Astrocyte of the hippocampus (primary cell): ENCODE data around the gene ANKLE1.

Experiments
- DNase-seq: peaks from one replicate; pipeline ENCODE4 v3.0.0; 2011; ENCODE audit warnings: low read depth, low spot score

Gene ANKLE1

DNA sequence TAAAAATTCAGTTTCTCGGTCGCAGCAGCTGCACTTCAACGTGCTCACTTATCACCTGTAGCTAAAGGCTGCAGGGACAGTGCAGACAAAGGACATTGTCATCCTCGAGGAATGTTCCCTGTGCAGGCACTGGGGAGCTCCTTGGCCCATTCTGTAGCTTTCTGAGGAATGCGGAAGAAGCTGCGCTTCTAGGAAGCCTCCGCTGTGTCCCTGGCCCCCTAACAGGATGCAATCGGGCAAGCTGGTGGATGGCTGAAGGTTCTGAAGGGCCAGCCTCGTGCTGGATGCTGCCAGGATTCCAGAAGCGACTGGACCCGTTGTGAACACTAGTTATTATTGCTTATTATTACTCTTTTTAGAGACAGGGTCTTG is 44.9 kb downstream of the ANKLE1 start:
- no peak for DNase-seq

DNA sequence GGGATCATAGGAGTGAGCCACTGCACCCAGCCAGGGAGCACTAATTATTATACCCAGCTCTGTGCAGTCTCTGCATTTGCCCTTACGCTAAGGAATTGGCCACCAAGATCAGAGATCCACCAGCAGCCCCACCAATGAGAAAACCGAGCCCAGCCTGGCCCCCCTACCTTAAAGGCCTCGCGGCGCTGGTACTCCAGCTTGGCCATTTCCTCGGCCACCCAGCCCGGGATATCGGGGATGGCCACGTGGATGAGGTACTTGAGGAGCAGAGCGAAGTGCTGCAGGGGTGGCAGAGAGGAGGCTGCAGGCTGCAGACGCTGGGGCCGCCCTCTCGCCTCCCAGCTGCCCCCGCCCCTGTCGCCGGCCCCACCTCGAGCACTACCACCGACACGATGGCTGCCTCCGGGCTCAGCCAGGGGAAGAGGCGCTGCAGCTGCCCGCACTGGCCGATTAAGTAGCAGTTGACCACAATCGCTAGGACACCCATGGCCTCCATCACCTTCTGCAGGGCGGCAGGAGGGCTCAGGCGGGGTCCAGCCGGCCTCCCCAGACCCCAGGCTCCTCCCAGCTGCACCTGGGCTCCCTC is 45.5 kb downstream of the ANKLE1 start:
- no peak for DNase-seq

DNA sequence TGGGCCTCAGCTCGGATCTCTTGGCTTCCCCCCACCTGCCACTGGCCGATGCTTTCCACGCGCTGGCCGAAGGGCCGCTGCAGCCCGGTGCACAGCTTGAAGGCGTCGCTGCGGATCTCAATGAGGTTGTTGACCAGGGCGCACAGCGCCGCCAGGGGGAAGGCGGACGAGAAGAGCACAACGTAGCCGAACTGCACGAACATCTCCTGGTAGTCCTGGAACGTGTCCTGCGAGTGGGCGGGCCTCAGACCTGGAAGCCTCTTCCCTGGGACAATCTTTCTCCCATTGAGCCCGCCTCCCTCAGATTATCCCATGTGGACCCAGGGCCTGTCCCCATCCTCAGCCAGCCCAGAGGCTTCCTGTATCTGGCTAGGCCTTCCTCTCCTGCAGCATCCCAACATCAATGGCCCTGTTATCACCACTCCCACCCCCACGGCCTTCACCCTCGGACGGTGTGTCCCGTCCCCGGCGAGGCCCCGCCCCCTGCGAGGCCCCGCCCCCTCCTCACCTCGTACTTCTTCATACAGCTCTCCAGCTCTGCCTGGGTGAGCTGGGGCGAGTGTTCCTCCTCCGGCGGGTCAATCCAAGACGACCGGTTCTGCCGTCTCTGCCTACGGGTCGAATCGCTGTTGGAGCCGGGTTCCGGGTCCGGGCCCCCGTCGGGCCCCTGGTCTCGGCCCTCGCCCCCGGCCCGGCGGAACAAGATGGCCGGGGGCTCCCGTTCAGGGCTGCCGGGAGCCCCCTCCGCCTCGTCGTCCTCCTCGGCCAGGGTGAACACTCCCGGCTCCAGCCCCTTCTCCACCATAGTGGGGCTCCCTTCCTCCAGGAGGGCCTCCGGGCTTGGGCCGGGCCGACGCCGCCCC is 46.2 kb downstream of the ANKLE1 start:
- no peak for DNase-seq

DNA sequence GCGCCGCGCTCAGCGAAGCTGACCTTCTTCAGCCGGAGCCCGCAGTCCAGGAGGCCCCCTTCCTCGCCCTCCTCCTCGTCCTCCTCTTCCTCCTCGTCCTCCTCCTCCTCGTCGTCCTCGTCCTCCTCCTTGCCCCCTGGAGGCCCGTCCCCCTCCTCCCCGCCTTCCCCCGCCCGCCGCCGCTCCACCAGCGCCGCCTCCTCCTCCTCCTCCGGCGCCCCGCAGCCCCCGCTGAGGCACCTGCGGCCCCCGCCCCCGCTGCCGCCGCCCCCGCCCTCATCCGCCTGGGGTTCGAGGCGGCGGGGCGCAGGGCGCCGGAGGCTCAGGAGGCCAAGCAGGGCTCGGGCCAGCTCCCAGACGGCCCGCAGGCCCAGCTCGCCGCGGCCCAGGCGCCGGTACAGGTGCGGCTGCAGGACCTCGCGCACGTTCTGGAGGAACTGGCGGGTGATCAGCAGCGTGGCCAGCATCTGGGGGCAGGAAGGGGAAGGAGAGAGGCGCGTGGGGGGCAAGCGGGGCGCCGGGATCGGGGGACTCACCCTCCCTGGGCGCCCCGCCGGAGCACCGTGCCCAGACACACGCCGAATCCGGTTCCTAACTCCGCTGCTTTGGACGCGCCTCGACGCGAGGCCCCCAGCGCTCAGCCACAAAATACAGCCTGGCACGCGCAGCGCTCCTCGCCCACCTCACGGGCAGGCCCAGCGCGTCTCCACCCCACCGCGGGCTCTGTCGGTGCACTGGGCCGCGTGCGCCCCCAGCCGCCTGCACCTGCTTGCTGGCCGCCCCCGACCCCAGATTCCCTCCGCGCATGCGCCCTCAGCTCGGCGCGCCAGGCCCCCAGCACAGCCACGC is 47.0 kb downstream of the ANKLE1 start:
- no peak for DNase-seq

DNA sequence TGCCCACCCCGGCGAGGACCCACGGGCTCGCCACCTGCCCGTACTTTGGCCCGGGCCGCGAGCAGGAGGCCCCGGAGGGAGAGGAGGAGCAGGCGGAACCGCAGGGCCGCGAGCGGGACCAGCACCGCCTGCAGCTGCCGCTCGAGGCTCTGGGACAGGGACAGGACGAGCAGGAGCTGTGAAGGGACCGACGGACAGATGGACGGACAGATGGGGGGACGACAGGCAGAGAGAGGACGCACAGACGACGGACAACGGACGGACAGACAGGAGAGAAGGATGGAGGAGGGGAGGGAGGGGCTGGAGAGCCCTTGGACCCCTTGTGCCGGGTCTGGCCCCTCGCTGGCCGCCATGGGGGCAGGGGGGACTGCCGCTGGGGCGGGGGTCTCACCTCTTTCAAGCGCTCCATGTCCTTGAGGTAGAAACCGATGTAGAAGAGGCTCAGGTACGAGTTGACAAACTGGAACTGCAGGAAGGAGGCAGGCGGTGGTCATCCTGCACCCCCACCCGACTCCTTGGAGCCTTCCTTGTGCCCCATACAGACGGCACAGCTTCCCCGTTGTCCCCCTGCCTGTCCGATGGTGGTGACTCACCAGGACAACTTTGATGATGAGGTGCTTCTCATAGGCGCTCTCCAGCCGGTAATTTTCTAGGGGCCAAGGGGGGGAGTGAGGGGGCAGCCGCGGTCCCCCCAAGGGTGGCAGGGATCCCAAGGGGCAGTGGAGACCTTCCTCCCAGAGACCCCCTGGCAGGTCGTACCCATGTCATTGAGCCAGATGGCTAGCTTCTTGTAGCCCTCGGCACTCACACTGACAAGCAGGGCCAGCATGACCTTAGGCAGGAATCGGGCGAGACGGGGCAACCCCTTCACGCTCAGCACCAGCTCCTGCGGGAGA is 47.9 kb downstream of the ANKLE1 start:
- DNase-seq, result no peak

GRCh38 chr19:17330262-17331044 is 48.8 kb downstream of the ANKLE1 start:
- DNase-seq, result no peak

GRCh38 chr19:17331045-17331558 is 49.4 kb downstream of the ANKLE1 start:
- DNase-seq, result no peak

GRCh38 chr19:17332360-17332676 is 50.6 kb downstream of the ANKLE1 start:
- DNase-seq, result no peak

DNA sequence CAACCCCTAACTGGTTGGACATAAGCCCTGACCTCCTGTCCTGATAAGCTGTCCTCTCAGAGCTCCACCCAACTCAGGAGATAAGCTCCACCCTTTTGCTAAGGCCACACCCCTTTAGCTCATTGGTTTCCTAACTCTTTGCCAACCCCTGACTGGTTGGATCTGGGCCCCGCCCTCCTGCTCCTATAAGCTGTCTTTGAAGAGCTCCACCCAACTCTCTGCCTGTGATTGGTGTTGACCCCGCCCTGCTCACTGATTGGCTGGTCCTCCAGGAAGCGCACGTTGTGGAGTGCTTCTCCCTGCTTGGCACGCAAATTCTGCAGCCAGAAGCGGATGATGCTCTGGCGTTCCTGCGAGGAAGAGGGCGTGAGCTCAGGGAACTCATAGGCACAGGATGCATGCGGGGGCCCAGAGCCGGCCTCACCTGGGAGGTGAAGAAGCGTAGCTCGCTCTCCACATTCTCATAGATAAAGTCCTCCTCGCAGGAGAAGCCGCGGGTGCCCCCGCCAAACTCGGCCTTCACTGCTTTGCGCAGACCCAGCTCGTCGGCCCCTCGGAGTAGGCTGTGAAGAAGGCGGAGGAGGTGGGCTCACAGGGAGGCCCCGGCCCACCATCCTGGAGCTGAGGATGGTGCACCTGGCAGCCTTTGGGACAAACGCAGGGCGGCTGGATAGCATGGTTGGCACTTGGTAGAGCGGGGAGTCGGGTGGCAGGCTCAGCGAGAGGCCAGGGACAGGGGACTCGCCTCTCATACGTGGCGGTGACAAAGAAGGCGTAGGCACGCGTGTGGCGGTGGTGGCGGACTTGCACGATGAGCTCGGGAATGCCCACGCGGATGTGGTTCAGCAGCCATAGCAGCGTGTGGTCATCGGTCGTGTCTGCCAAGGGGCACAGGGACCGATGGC is 51.2 kb downstream of the ANKLE1 start:
- DNase-seq, result peak; percentile 43

DNA sequence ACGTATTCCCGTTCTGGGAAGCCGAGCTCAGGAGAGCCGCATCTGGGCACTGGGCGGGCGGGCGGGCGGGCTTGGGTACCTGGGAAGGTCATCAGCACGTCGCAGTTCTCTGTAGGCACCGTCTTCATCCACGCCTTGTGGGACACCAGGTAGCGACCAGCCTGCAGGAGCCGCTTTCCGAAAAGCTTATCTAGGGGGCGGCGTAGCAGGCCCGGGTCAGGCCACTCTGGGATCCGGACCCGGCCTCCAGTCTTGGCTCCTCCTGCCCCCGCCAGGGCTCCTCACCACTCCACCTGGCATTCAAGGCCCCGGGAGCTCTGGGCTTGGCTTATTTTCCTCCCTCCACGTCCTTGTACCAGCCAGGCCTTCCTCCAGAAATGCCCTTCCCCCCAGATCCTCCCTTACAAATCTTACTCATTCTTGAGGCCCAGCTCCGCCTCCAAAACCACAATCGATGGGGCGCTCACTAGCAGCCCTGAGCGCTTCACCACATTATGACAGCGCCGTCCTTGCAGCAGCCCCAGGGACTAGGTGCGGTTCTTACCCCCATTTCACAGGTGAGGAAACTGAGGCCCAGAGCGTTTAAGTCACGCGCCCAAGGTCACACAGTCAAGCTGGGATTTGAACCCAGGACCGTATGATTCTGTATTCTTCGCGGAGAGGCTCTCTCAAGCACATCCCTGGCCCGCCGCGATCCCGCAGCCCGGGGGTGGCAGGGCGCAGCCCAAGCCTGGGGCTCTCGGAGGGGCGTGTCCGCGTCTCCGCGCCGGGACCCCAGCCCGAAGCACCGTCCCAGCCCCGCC is 52.1 kb downstream of the ANKLE1 start:
- peak; percentile 82 for DNase-seq

GRCh38 chr19:17334414-17335409 is 53.0 kb downstream of the ANKLE1 start, which contains the start of gene ANO8:
TSS of gene ANO8 (minus strand) at chr19:17334855. CDS start at chr19:17334670, 185 bp downstream.
- DNase-seq, result peak; percentile 99

DNA sequence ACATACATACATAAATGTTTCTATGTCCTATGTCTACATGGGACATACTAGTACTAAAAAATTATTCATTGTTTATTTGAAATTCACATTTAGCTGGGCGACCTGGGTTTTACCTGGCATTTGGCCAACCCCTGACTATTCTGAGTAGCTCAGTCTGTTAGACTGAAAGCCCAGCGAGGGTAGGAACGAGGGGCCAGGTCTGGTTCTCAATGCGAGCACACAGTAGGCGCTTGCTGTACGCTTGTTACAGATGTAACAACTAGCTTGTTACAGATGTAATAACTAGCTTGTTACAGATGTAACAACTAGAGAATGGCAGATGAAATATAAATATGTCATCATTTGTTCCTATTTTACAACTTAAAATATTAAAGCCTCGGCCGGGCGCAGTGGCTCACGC is 53.9 kb downstream of the ANKLE1 start:
- DNase-seq, result no peak
